ENCODE results near the gene DENND1B.
"Not testable (repeated sequence)": the region's sequence is repeated elsewhere in the genome, so short reads cannot be mapped to it uniquely, and the experiment has no call there.

The DENND1B gene

GRCh38 chr1:197783510-197783948, 8.2 kb upstream of the DENND1B start:
- no peak for DNase-seq

DNA sequence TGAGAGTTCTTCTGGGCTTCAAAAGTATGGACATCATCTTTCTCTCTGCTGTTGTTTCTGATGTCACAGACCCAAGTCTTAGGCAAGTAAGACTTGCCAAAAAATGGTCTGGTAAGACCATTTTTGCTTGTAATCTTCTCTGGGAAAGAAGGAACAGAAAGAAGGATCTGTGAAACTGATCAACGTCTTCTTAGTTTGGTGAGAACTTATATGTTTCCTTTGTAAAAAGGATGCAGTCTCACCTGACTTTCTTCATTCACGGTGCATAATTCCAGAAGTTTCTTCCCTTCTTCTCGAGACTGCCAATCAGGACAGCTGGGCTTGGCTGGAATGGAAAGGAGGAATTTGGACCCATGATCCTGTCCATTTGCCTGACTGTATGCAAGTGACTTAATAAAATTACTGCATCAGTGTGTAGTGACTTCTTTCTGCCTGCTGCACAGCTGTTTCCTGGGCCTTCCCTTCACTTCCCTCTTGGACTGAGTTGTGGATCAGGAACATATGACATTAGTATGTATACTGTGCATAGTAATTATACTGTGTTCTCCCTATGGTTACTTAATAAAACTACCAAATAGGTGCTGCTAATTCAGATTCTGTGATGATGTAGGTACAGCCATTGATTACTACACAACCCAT, 7.6 kb upstream of the DENND1B start:
- no peak for DNase-seq

GRCh38 chr1:197781968-197782721, 6.9 kb upstream of the DENND1B start:
- no peak for DNase-seq

GRCh38 chr1:197779921-197780320, 4.6 kb upstream of the DENND1B start:
- no peak for DNase-seq

DNA sequence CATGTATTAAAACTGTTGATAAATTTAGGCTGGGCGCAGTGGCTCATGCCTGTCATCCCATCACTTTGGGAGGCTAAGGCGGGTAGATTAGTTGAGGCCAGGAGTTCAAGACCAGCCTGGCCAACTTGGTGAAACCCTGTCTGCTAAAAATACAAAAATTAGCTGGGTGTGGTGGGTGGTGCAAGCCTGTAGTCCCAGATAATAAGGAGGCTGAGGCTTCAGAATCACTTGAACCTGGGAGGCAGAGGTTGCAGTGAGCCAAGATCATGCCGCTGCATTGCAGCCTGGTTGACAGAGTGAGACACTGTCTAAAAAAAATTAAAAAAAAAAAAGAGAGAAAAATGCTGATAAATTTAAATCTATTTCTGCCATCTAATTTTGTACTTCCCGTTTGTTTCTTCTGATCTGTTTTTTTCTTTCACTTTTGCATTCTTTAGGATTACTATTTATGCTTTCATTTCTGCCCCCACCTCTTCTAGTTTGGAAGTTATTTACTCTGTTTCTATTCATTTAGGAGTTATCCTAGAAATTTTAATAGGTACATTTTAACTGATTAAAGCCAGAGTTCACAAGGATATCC, 3.2 kb upstream of the DENND1B start:
- no peak for DNase-seq

DNA sequence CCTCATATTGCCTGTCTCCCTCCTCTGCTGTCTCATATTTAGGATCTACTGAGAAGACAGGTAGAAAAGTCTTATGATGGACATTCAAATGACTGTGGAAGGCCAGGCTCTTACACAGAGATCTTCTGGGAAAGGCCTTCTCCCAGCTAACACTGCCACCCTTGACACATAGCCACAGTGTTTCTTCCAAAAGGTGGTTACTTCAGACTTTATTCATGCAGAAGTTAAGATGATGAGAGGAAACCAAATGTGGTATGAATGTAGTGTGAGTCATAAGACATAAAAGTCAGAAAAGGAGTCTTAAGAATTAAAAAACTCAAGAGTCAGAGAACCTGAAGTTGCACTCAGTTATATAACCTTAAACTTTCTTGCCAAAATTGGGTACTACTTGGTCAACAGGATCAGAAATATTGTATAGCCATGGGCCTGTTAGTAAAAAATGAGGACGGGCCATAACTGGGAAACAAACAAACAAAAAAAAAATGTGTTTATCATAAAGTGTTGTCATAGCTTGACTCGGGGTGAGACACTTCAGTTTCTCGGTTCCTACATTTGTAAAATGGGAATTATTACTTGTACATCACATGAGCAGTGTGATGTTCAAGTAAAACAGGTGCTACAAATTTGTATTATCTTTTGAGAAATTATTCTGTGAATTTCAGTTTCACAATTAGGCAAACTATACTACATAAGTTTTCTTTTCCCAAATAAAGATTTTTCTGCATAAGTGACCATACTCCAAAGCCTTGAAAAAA, 1.2 kb upstream of the DENND1B start:
- DNase-seq: no peak

DNA sequence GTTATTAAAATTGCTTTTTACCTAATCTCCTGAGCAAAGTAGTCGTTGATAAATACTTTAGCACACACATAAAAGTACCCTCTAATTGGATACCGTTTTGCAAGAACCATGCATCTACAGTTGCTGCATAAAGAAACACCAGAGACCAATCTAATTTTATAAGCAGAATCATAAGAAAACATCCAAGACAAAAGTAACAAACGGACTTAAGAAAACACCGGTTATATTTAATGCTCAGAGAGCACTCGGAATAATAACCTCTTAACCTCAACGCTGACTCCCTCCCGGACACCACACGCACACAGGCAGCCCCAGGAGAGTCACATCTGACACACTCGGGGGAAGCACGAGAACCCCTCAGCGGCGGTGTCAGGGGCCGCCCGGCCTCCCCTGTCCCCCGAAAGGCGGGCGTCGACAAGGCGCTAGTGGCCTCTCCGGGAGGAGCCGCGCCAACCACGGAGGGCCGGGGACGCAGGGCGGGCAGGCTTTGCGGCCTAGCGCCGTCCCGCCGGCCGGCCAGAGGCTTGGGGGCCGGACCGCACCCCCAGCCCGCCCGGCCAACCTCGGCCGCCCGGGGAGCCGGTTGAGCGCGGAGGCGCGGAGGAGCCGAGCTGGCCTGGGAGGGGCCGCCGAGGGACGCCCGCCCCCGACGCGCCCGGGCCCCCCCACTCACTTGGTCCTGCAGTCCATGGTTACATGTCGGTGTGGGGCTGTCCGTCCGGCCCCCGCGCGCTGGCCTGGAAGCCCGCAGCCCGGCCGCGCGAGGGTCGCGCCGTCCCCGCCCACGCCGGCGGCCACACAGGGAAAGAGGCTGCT, 606 bp downstream of the DENND1B start:
- DNase-seq: peak; percentile 70

DNA sequence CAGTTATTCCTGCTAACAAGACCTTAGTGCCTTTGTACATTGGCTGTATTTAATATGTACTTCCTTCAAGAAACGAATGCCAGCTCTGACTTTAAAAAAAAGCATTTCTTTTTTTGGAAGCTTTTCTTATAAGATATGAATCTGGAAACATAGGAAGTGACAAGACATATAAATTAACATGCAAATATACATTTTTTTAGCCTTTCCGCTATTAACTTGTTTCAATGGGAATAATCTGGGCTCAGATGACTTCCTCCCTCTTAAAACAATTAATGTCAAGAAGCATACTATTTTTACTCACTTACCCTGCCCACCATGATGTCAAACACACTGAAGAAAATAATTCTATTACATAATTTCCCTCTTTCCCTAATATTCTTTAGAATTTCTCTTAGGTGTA, 1.4 kb downstream of the DENND1B start:
- DNase-seq: no peak

GRCh38 chr1:197771904-197772556, 3.2 kb downstream of the DENND1B start:
- DNase-seq: no peak

DNA sequence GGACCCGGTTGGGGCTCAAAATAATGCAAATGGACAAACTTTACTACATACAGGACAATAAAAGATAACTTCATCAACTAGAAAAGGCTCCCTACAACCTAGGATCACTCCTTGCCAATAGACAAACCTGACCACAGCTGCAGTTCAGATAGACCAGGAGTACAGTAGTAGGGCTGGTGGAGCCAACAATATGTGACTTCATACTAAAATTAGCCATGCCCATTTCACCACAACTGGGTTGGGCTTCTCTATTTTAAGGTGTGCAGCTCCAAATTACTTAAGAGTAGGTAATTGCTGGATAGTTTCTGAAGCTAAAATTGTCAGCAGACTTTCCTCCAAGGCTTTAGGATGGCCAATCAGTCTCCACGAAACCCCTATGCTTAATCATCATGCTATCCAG, 3.9 kb downstream of the DENND1B start:
- no peak for DNase-seq

DNA sequence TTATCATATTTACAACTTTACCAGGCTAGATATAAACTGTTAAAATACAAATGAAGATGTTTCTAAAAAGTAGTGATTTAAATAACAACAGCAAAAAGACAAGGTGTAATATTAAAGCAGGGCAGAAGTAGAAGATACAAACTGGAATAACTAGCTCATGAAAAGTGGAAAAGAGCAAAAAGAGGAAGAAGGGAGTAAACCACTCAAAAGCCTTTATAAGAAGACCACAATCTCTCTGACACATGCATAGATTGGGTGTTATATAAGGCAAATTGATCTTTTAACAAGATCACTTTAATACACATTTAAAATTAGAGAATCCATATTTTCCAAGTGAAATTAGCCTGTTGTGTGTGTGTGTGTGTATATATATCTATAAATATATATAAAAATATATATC, 5.0 kb downstream of the DENND1B start:
- DNase-seq: no peak

- no peak for DNase-seq
Measured at GRCh38 chr1:197769287-197769686, 6.0 kb downstream of the DENND1B start.

DNA sequence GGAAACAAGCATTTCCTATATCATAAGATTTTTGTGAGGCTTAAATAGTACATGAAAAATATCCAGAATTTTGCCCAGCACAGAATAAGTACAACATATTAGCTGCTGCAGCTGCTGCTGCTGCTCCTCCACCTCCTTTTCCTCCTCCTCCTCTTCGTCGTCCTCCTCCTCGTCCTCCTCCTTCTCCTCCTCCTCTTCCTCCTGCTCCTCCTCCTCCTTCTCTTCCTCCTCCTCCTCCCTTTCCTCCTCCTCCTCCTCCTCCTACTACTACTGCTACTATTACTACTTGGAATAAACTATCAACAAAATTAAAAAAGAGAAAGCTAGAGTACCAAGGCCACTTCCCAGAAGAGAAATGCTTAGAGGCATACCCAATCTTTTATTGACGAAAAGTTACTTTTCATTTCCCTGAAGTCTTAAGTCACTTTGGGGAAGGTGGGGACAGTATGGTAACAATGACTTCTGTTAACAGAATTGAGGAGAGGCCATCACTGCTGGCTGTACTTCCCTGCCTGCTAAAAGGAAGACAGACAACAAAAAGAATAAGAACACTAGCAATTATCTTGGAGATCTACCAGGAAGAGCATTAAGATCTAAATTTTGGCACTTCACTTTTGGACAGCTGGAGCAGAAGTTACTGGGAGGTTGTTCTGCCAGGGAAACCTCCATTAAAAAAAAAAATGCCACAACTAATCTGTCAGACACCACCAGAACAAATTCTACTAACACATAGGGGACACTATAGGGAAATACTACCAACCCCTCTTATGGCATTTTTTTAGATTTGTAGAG, 7.1 kb downstream of the DENND1B start:
- DNase-seq: no peak

- DNase-seq: no peak
Measured at GRCh38 chr1:197763769-197764168, 11.5 kb downstream of the DENND1B start.

GRCh38 chr1:197763307-197763706, 12.0 kb downstream of the DENND1B start:
- DNase-seq: no peak

GRCh38 chr1:197761654-197762053, 13.6 kb downstream of the DENND1B start:
- DNase-seq: no peak

- not testable (repeated sequence) for DNase-seq
Measured at GRCh38 chr1:197755553-197755952, 19.7 kb downstream of the DENND1B start.

- DNase-seq: not testable (repeated sequence)
Measured at GRCh38 chr1:197752652-197753164, 22.6 kb downstream of the DENND1B start.

- no peak for DNase-seq
Measured at GRCh38 chr1:197750366-197750765, 24.9 kb downstream of the DENND1B start.

- no peak for DNase-seq
Measured at GRCh38 chr1:197745911-197746310, 29.4 kb downstream of the DENND1B start.

DNA sequence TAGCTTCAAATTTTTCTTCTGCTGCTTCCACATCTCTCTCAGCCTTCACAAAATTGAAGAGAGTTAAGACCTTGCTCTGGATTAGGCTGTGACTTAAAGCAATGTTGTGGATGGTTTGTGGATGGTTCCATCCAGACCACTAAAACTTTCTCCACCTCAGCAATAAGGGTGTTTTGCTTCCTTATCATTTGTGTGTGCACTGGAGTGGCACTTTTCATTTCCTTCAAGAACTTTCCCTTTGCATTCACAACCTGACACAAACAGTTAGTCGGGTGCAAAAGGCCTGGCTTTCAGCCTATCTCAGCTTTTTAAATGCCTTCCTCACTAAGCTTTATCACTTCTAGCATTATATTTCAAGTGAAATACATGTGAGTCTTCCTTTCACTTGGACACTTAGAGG, 30.3 kb downstream of the DENND1B start:
- no peak for DNase-seq
